GM06990 (cell line): ENCODE measurements around the gene DET1.
A peak's percentile ranks its signal among the peaks of the same experiment; 100 is the strongest.

Experiments
- DNase-seq: peaks from one replicate; pipeline ENCODE4 v3.0.0-alpha.2; 2011; ENCODE audit not compliant: insufficient read length; ENCODE audit errors: extremely low read depth
- H3K27me3 ChIP-seq: replicated peaks from 2 replicates; pipeline ENCODE4 v1.6.0; 2011; ENCODE audit warnings: low read length; ENCODE audit not compliant: control insufficient read depth, insufficient read depth
- H3K36me3 ChIP-seq: 2 replicates; pipeline ENCODE4 v1.5.1; 2011; ENCODE audit warnings: low read length; ENCODE audit not compliant: control insufficient read depth, insufficient read depth
- H3K4me3 ChIP-seq: replicated peaks from 2 replicates; pipeline ENCODE4 v1.5.1; 2011; ENCODE audit warnings: low read depth, mild to moderate bottlenecking, control low read depth, low read length
- CTCF ChIP-seq: IDR thresholded peaks from 2 replicates; pipeline ENCODE4 v1.5.1; 2011; ENCODE audit warnings: low read length, control low read depth, mild to moderate bottlenecking, inconsistent platforms; ENCODE audit not compliant: insufficient read depth, poor library complexity, severe bottlenecking

Gene DET1

GRCh38 chr15:88546248-88547129, at the start of gene DET1:
Gene DET1, minus strand, starts transcription at chr15:88546681. Its CDS starts 14,976 bp downstream, at chr15:88531705.
- Histone ChIP-seq H3K4me3 (peak within 1 kb of the TSS; percentile 74), H3K36me3 (no peaks in the 10 kb centered on the region), H3K27me3 (no peaks in the 10 kb centered on the region)
- peak; percentile 95 for DNase-seq
- TF ChIP-seq CTCF, result peak; percentile 92

GRCh38 chr15:88591384-88591783, 44.9 kb upstream of the DET1 start:
- DNase-seq, result no peak
- Histone ChIP-seq H3K36me3 (no peaks in the 10 kb centered on the region), H3K27me3 (no peaks in the 10 kb centered on the region), H3K4me3 (no peak overlapping the region)
- TF ChIP-seq CTCF, result no peak

GRCh38 chr15:88590759-88591158, 44.3 kb upstream of the DET1 start:
- H3K36me3 ChIP-seq, result no peaks in the 10 kb centered on the region
- no peaks in the 10 kb centered on the region for H3K27me3 ChIP-seq
- no peak for TF ChIP-seq CTCF
- DNase-seq, result no peak
- no peak overlapping the region for H3K4me3 ChIP-seq

- no peak for DNase-seq
- H3K4me3 ChIP-seq, result no peak overlapping the region
- TF ChIP-seq CTCF, result no peak
Observed at GRCh38 chr15:88586401-88587162, 40.1 kb upstream of the DET1 start.

GRCh38 chr15:88580532-88580931, 34.1 kb upstream of the DET1 start:
- H3K36me3 ChIP-seq, result no peaks in the 10 kb centered on the region
- no peak for TF ChIP-seq CTCF
- no peaks in the 10 kb centered on the region for H3K27me3 ChIP-seq
- DNase-seq, result no peak
- no peak overlapping the region for H3K4me3 ChIP-seq

More at GRCh38 chr15:88586401-88587162, 40.1 kb upstream of the DET1 start:
- no peaks in the 10 kb centered on the region for H3K27me3 ChIP-seq
- H3K36me3 ChIP-seq, result no peaks in the 10 kb centered on the region
